IMR-90 (cell line): ENCODE data around the gene RBKS. TPM values are rescaled to one million over a fixed set of nuclear protein-coding genes. Genes with fewer than 3 reads are reported as not detected.

Experiments
- ATAC-seq: fragments of 200-7000 bp; cut with Tn5 transposase; 2 replicates; pipeline ENCODE4 v1.9.1; 2020; ENCODE audit warnings: low read depth, mild to moderate bottlenecking, moderate library complexity
- BruUV-seq: library from RNA; stranded (reverse); fragments of 400-500 nt; replicated peaks from 2 replicates; lab custom pipeline; 2021; lab: Mats Ljungman, UMichigan
- CTCF ChIA-PET: fragments of 300-600 bp; formaldehyde crosslinking; extraction: SDS; loops from one replicate; lab custom pipeline; 2021; ENCODE audit warnings: antibody characterized with exemption; lab: Yijun Ruan, JAX
- POLR2A ChIA-PET: fragments of 300-600 bp; sonication (Branson Sonifier 250); formaldehyde crosslinking; loops from one replicate; lab custom pipeline; 2022; ENCODE audit warnings: antibody characterized with exemption; ENCODE audit not compliant: unreplicated experiment; lab: Charles Lee
- DNase-seq: peaks from one replicate; pipeline ENCODE4 v3.0.0; 2013
- H2AFZ ChIP-seq: replicated peaks from 2 replicates; pipeline ENCODE3; 2013; ENCODE audit warnings: low read length, mild to moderate bottlenecking; ENCODE audit not compliant: poor library complexity
- H2AK5ac ChIP-seq: 2 replicates; pipeline ENCODE4 v1.6.1; 2013; ENCODE audit warnings: low read depth, low read length, inconsistent platforms
- H2AK9ac ChIP-seq: replicated peaks from 2 replicates; pipeline ENCODE3; 2013; ENCODE audit warnings: mild to moderate bottlenecking, low read depth, low read length, moderate library complexity; ENCODE audit not compliant: poor library complexity
- H2BK120ac ChIP-seq: 2 replicates; pipeline ENCODE4 v1.6.1; 2013; ENCODE audit warnings: low read depth, low read length, inconsistent platforms
- H2BK15ac ChIP-seq: 3 replicates; pipeline ENCODE4 v1.6.1; 2013; ENCODE audit warnings: low read depth, low read length, inconsistent platforms
- H2BK20ac ChIP-seq: 2 replicates; pipeline ENCODE4 v1.6.1; 2013; ENCODE audit warnings: low read depth, mild to moderate bottlenecking, inconsistent platforms, low read length, moderate library complexity
- H2BK5ac ChIP-seq: 2 replicates; pipeline ENCODE4 v1.6.1; 2013; ENCODE audit warnings: mild to moderate bottlenecking, low read depth, low read length, inconsistent platforms; ENCODE audit not compliant: poor library complexity, severe bottlenecking
- H3K14ac ChIP-seq: replicated peaks from 2 replicates; pipeline ENCODE4 v1.6.1; 2013; ENCODE audit warnings: low read depth, low read length, inconsistent platforms
- H3K18ac ChIP-seq: 2 replicates; pipeline ENCODE4 v1.6.1; 2013; ENCODE audit warnings: low read depth, low read length, control low read depth
- H3K23ac ChIP-seq: 2 replicates; pipeline ENCODE4 v1.6.1; 2013; ENCODE audit warnings: low read depth, low read length, inconsistent platforms
- H3K27ac ChIP-seq: 2 replicates; pipeline ENCODE4 v1.5.1; 2013; ENCODE audit warnings: mild to moderate bottlenecking, control low read depth, low read length; ENCODE audit not compliant: insufficient read depth
- H3K27me3 ChIP-seq: 2 replicates; pipeline ENCODE4 v1.6.1; 2013; ENCODE audit warnings: low read length; ENCODE audit not compliant: control insufficient read depth, insufficient read depth
- H3K36me3 ChIP-seq: 2 replicates; pipeline ENCODE4 v1.6.1; 2013; ENCODE audit warnings: low read length, mixed read lengths; ENCODE audit not compliant: control insufficient read depth, insufficient read depth
- H3K4ac ChIP-seq: 2 replicates; pipeline ENCODE4 v1.6.1; 2013; ENCODE audit warnings: low read depth, low read length, inconsistent platforms
- H3K4me1 ChIP-seq: 2 replicates; pipeline ENCODE4 v1.6.1; 2013; ENCODE audit warnings: low read length, mixed read lengths; ENCODE audit not compliant: control insufficient read depth, insufficient read depth
- H3K4me2 ChIP-seq: 2 replicates; pipeline ENCODE4 v1.6.1; 2013; ENCODE audit warnings: low read depth, mild to moderate bottlenecking, control low read depth, low read length, moderate library complexity
- H3K4me3 ChIP-seq: 2 replicates; pipeline ENCODE4 v1.5.1; 2013; ENCODE audit warnings: low read depth, mild to moderate bottlenecking, control low read depth, low read length, moderate library complexity; ENCODE audit not compliant: insufficient read depth
- H3K56ac ChIP-seq: 2 replicates; pipeline ENCODE4 v1.6.1; 2013; ENCODE audit warnings: low read length, inconsistent platforms; ENCODE audit not compliant: insufficient read depth; ENCODE audit errors: extremely low read depth
- H3K79me1 ChIP-seq, 2 experiments: 2 replicates each; pipeline ENCODE4 v1.6.1; 2013; ENCODE audit warnings: low read length in 2 of 2, inconsistent platforms in 1 of 2, low read depth in 1 of 2
- H3K9ac ChIP-seq: 2 replicates; pipeline ENCODE4 v1.6.1; 2013; ENCODE audit warnings: low read depth, low read length, control low read depth
- H3K9me1 ChIP-seq: 2 replicates; pipeline ENCODE4 v1.6.1; 2013; ENCODE audit warnings: low read length, inconsistent platforms; ENCODE audit not compliant: insufficient read depth
- H3K9me3 ChIP-seq: 2 replicates; pipeline ENCODE4 v1.6.1; 2013; ENCODE audit warnings: low read length; ENCODE audit not compliant: control insufficient read depth, insufficient read depth
- H4K20me1 ChIP-seq: 2 replicates; pipeline ENCODE4 v1.6.1; 2013; ENCODE audit warnings: low read length, inconsistent platforms; ENCODE audit not compliant: insufficient read depth
- H4K5ac ChIP-seq: 2 replicates; pipeline ENCODE4 v1.6.1; 2013; ENCODE audit warnings: mild to moderate bottlenecking, low read depth, low read length, control low read depth
- H4K8ac ChIP-seq, 2 experiments: 2 replicates each; pipeline ENCODE4 v1.6.1; 2013; ENCODE audit warnings: low read depth in 2 of 2, low read length in 2 of 2, control low read depth in 1 of 2, inconsistent platforms in 1 of 2
- H4K91ac ChIP-seq: 2 replicates; pipeline ENCODE4 v1.6.1; 2013; ENCODE audit warnings: low read depth, low read length, inconsistent platforms; ENCODE audit not compliant: insufficient read depth
- BHLHE40 ChIP-seq: fragments of 150-350 bp; IDR thresholded peaks from 2 replicates; pipeline ENCODE4 v1.6.1; 2016; ENCODE audit warnings: mild to moderate bottlenecking, low read depth, low read length
- CEBPB ChIP-seq: IDR thresholded peaks from 2 replicates; pipeline ENCODE4 v1.6.1; 2012; ENCODE audit warnings: low read depth, low read length, improper control_type of control experiment
- CHD1 ChIP-seq: IDR thresholded peaks from 2 replicates; pipeline ENCODE4 v1.6.1; 2012; ENCODE audit warnings: low read depth, low read length, improper control_type of control experiment
- FOS ChIP-seq: fragments of 150-350 bp; IDR thresholded peaks from 2 replicates; pipeline ENCODE4 v1.6.1; 2016; ENCODE audit warnings: low read depth, low read length
- MAFK ChIP-seq: IDR thresholded peaks from 2 replicates; pipeline ENCODE4 v1.6.1; 2012; ENCODE audit warnings: low read depth, low read length, improper control_type of control experiment
- MAZ ChIP-seq: IDR thresholded peaks from 2 replicates; pipeline ENCODE4 v1.6.1; 2012; ENCODE audit warnings: low read depth, mild to moderate bottlenecking, low read length, improper control_type of control experiment, moderate library complexity, borderline replicate concordance
- MXI1 ChIP-seq: IDR thresholded peaks from 2 replicates; pipeline ENCODE4 v1.6.1; 2012; ENCODE audit warnings: low read depth, mild to moderate bottlenecking, low read length, moderate library complexity, borderline replicate concordance
- NFE2L2 ChIP-seq: fragments of 150-350 bp; IDR thresholded peaks from 2 replicates; pipeline ENCODE4 v1.6.1; 2016; ENCODE audit warnings: low read depth, mild to moderate bottlenecking, low read length
- POLR2A ChIP-seq: IDR thresholded peaks from 2 replicates; pipeline ENCODE4 v1.6.1; 2012; ENCODE audit warnings: mild to moderate bottlenecking, low read depth, low read length
- RAD21 ChIP-seq: IDR thresholded peaks from 2 replicates; pipeline ENCODE4 v1.6.1; 2012; ENCODE audit warnings: low read length, improper control_type of control experiment
- RCOR1 ChIP-seq: IDR thresholded peaks from 2 replicates; pipeline ENCODE4 v1.6.1; 2012; ENCODE audit warnings: mild to moderate bottlenecking, low read length, improper control_type of control experiment; ENCODE audit not compliant: insufficient replicate concordance
- RFX5 ChIP-seq: IDR thresholded peaks from 2 replicates; pipeline ENCODE4 v1.8.0; 2012; ENCODE audit warnings: low read depth, mild to moderate bottlenecking, low read length, moderate library complexity
- SMC3 ChIP-seq: fragments of 150-350 bp; IDR thresholded peaks from 2 replicates; pipeline ENCODE4 v1.6.1; 2016; ENCODE audit warnings: low read depth, mild to moderate bottlenecking, antibody characterized with exemption, low read length, moderate library complexity
- WGBS, 2 experiments: methylation state at CpG; one replicate each; pipeline versions ENCODE4 v1.1.5 to v1.1.7; 2013; ENCODE audit warnings: missing lambda C conversion rate in 2 of 2; ENCODE audit not compliant: insufficient read length in 1 of 2; ENCODE audit errors: extremely low coverage in 2 of 2; 5-methylcytosine and 5-hydroxymethylcytosine counted together
- dilution Hi-C: fragments of 300-500 bp; cut with HindIII; formaldehyde crosslinking; loops from one replicate; pipeline ENCODE4 v1.14.3; 2018; ENCODE audit warnings: low sequenced_read_pairs; ENCODE audit not compliant: unreplicated experiment
- in situ Hi-C: fragments of 300-500 bp; cut with MboI; formaldehyde crosslinking; loops from 3 replicates; pipeline ENCODE4 v1.14.3; 2019; ENCODE audit warnings: low sequenced_read_pairs, inconsistent platforms, mixed read lengths
- intact Hi-C: fragments of 100-400 bp; cut with micrococcal nuclease; formaldehyde crosslinking; loops from 2 replicates; pipeline ENCODE4 v1.10.0; 2022
- polyA plus RNA-seq, 3 experiments: library from polyadenylated mRNA; depleted of rRNA; stranded (reverse); fragments of >200 nt; gene quantifications; 2 replicates each; pipeline ENCODE4 v1.2.3, GENCODE V29; 2012; ENCODE audit warnings: low replicate concordance in 1 of 3
- total RNA-seq: library from RNA; depleted of rRNA; stranded (reverse); fragments of >200 nt; gene quantifications from 2 replicates; pipeline ENCODE4 v1.2.3, GENCODE V29; 2012
- TF ChIP-seq, protein P1 (sequence below): fragments of 150-350 bp; IDR thresholded peaks from 2 replicates; pipeline ENCODE4 v1.6.1; 2017; ENCODE audit warnings: mild to moderate bottlenecking, antibody characterized with exemption, low read length, low read depth
- TF ChIP-seq, protein P2 (sequence below): fragments of 150-350 bp; IDR thresholded peaks from 2 replicates; pipeline ENCODE4 v1.6.1; 2016; ENCODE audit warnings: low read depth, mild to moderate bottlenecking, low read length, moderate library complexity, borderline replicate concordance
- TF ChIP-seq, protein P3 (sequence below): conservative IDR thresholded peaks from 2 replicates; pipeline ENCODE4 v1.5.1; 2012; ENCODE audit warnings: mild to moderate bottlenecking, low read depth, low read length, improper control_type of control experiment

RBKS gene
- total and polyA plus RNA-seq, 2 of the 4 experiments (the other 2 are of a cell fraction), result 1.1 to 1.4 TPM

DNA sequence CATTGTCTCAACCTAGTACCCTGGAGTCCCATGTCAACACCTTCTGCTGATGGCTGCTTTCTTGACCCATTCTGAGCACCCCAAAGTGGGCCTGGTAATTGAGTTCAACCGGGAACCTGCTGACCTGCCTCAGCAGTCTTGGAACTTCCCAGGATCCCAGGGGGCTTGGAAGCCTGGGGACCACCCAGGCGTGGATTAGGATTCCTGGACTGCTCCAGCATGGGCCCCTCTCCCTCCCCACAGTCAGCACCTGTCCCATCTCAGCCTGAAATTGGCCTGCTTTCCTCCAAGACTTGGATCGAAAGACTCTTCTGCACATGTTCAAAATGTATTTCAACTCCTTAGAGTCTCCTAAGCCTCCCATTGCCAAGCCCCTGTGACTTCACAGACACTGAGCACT is 134.1 kb downstream of the RBKS start:
- no peak overlapping the region for H2AK9ac ChIP-seq
- no peaks in the 10 kb centered on the region for H3K9me3 ChIP-seq
- peak overlapping the region; percentile 58 for H2BK120ac ChIP-seq
- intact Hi-C loops, result loop anchor here (10.0 kb wide), 1 partner anchor 469 kb away; no protein-coding TSS in a partner anchor
- H3K9ac ChIP-seq, result no peak overlapping the region
- BruUV-seq, result no TSS peak
- CTCF ChIA-PET, result no interaction called here
- H3K56ac ChIP-seq, result no peak overlapping the region
- peaks cover 8% of the 10 kb centered on the region for H3K4me1 ChIP-seq
- in situ Hi-C loops, result loop anchor here (5.0 kb wide), 1 partner anchor 641 kb away; no protein-coding TSS in a partner anchor
- H2BK20ac ChIP-seq, result peak overlapping the region; percentile 65; the same call in 1 of the 2 replicates
- no peak overlapping the region for H3K27ac ChIP-seq
- ATAC-seq, result no peak
- no peak overlapping the region for H2AFZ ChIP-seq
- no peaks in the 10 kb centered on the region for H3K27me3 ChIP-seq
- H2AK5ac ChIP-seq, result peak overlapping the region; percentile 75
- TF ChIP-seq RAD21 (no peak), MAFK (no peak), BHLHE40 (no peak), FOS (no peak), RFX5 (no peak), POLR2A (no peak), RCOR1 (no peak), CHD1 (no peak), NFE2L2 (no peak), SMC3 (no peak), MAZ (no peak), CEBPB (no peak), MXI1 (no peak)
- TF ChIP-seq, protein P1, sequence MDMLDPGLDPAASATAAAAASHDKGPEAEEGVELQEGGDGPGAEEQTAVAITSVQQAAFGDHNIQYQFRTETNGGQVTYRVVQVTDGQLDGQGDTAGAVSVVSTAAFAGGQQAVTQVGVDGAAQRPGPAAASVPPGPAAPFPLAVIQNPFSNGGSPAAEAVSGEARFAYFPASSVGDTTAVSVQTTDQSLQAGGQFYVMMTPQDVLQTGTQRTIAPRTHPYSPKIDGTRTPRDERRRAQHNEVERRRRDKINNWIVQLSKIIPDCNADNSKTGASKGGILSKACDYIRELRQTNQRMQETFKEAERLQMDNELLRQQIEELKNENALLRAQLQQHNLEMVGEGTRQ, result no peak
- TF ChIP-seq, protein P2, sequence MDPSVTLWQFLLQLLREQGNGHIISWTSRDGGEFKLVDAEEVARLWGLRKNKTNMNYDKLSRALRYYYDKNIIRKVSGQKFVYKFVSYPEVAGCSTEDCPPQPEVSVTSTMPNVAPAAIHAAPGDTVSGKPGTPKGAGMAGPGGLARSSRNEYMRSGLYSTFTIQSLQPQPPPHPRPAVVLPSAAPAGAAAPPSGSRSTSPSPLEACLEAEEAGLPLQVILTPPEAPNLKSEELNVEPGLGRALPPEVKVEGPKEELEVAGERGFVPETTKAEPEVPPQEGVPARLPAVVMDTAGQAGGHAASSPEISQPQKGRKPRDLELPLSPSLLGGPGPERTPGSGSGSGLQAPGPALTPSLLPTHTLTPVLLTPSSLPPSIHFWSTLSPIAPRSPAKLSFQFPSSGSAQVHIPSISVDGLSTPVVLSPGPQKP, result no peak
- TF ChIP-seq, protein P3, sequence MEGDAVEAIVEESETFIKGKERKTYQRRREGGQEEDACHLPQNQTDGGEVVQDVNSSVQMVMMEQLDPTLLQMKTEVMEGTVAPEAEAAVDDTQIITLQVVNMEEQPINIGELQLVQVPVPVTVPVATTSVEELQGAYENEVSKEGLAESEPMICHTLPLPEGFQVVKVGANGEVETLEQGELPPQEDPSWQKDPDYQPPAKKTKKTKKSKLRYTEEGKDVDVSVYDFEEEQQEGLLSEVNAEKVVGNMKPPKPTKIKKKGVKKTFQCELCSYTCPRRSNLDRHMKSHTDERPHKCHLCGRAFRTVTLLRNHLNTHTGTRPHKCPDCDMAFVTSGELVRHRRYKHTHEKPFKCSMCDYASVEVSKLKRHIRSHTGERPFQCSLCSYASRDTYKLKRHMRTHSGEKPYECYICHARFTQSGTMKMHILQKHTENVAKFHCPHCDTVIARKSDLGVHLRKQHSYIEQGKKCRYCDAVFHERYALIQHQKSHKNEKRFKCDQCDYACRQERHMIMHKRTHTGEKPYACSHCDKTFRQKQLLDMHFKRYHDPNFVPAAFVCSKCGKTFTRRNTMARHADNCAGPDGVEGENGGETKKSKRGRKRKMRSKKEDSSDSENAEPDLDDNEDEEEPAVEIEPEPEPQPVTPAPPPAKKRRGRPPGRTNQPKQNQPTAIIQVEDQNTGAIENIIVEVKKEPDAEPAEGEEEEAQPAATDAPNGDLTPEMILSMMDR, result no peak
- dilution Hi-C loops, result no loop called here
- H3K23ac ChIP-seq, result no peak overlapping the region
- H3K4me3 ChIP-seq, result no peak overlapping the region
- no peak overlapping the region for H3K4me2 ChIP-seq
- no peaks in the 10 kb centered on the region for H3K9me1 ChIP-seq
- peak overlapping the region; percentile 54; the same call in 2 of the 3 replicates for H2BK15ac ChIP-seq
- H3K4ac ChIP-seq, result peak overlapping the region; percentile 48; the same call in 1 of the 2 replicates
- H3K79me1 ChIP-seq, result no peaks in the 10 kb centered on the region
- no peak overlapping the region; a peak in 1 of 4 replicates for H4K8ac ChIP-seq
- H4K91ac ChIP-seq, result peak overlapping the region; percentile 31
- H4K20me1 ChIP-seq, result no peaks in the 10 kb centered on the region
- peak overlapping the region; percentile 42; the same call in 1 of the 2 replicates for H3K18ac ChIP-seq
- no peak overlapping the region; the same call in 1 of the 2 replicates for H4K5ac ChIP-seq
- POLR2A ChIA-PET, result no interaction called here
- H3K14ac ChIP-seq, result no peak overlapping the region; the same call in 1 of the 2 replicates
- no CpG with 5 or more reads among the region's 3 CpGs for WGBS, 2 experiments
- H2BK5ac ChIP-seq, result no peak overlapping the region
- H3K36me3 ChIP-seq, result no peaks in the 10 kb centered on the region
- no peak for DNase-seq
